Activated T-cell treated with anti-CD3 and anti-CD28 coated beads for 48 hours (primary cell): ENCODE results near the gene TTL.

Experiments used
- DNase-seq: peaks from one replicate; pipeline ENCODE4 v3.0.0-alpha.2; 2020; ENCODE audit warnings: low read depth

TTL gene

DNA sequence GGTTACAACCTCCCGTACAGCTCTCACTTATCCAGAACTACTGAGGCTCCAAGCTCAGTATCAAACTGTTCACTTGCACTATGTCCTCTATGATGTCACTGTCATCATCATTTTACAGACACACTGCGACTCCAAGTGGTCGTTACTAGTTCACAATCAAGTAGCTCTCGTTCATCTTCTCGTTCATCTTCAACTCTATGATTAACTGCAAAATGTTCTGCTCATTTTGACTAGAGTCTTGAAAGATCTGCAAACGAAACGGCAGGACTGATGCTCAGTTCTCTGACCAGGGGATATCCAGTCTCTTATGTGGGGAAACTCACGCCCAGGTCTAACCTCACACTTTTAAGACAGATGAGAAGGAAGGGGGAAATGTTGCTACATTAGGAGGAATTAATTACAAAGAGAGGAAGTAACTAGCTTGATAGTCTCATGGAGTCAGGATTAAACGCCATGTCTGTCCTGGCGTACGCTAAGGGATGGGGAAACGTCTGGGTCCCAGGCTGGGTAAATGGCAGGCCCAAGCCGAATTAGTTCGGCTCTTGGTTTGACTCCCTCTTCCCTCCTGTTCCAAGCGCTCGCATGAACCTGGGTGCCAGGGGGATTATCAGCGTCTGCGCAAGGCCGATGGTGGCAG is 101.7 kb downstream of the TTL start:
- no peak for DNase-seq

GRCh38 chr2:112584134-112584890 is 102.4 kb downstream of the TTL start, which contains the start of gene CHCHD5:
TSS of gene CHCHD5 (plus strand) at chr2:112584609. CDS start at chr2:112584648, 39 bp downstream.
- peak; percentile 89 for DNase-seq

- DNase-seq = no peak
Observed at GRCh38 chr2:112584891-112585250, 102.9 kb downstream of the TTL start.

DNA sequence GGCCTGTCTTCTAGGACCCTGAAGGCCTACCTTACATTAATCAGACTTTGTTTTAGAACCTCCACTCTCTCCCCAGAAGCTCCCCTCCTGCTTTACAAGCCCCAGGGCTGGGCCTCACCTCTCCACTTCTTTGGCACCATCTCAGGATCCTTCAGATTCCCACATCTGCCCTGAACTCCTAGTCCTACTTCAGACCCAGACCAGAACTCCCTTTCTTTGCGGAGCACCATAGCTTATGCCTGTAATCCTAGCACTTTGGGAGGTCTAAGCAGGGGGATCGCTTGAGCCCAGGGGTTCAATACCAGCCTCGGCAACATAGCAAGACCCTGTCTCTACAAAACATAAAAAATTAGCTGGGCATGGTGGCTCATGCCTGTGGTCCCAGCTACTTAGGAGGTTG is 103.4 kb downstream of the TTL start:
- DNase-seq = no peak

- DNase-seq = no peak
Observed at GRCh38 chr2:112585873-112586464, 104.0 kb downstream of the TTL start.

DNA sequence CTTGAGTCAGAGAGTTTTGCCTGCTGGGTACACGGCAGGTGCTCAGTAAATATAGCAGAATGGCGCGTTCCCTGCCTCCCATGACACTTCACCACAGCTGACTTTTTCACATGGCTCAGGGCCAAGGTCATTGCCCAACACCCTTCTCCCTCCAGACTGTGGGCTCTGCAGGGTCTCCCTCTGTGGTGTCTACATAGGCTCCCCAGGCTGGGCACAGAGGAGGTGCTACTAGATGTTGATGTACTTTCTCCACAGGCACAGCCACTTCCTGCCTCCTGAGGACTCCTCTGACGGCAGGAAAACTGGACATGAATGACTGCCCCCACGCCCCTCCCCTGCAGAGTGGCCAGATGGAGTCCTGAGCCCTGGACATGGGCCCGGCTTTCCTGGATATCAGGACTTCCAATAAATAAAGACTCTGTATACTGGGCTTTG is 106.7 kb downstream of the TTL start:
- no peak for DNase-seq
